GM19324 (cell line): ENCODE results near the gene DEFB112.
A peak's percentile ranks its signal among the peaks of the same experiment; 100 is the strongest.

Source experiments
- ATAC-seq: cut with Tn5 transposase; IDR thresholded peaks from one replicate; pipeline ENCODE4 v1.9.1; 2021; ENCODE audit warnings: mild to moderate bottlenecking, moderate library complexity; ENCODE audit not compliant: unreplicated experiment, low FRiP score

The DEFB112 gene

GRCh38 chr6:50049829-50050228, at the start of gene DEFB112:
DEFB112 (minus strand) TSS chr6:50049929; CDS start chr6:50049869, 60 bp downstream.
- ATAC-seq = no peak

GRCh38 chr6:50098641-50098993, 48.9 kb upstream of the DEFB112 start:
- ATAC-seq = no peak

GRCh38 chr6:50097966-50098640, 48.4 kb upstream of the DEFB112 start:
- ATAC-seq = no peak

GRCh38 chr6:50096296-50096695, 46.6 kb upstream of the DEFB112 start:
- ATAC-seq = no peak

GRCh38 chr6:50093938-50094272, 44.2 kb upstream of the DEFB112 start:
- no peak for ATAC-seq

- no peak for ATAC-seq
These were observed 43.6 kb upstream of the DEFB112 start for GRCh38 chr6:50093116-50093937.

GRCh38 chr6:50091641-50092040, 41.9 kb upstream of the DEFB112 start:
- no peak for ATAC-seq

- ATAC-seq = no peak
These were observed 40.2 kb upstream of the DEFB112 start for GRCh38 chr6:50089911-50090310.

- no peak for ATAC-seq
These were observed 37.7 kb upstream of the DEFB112 start for GRCh38 chr6:50087231-50087954.

- ATAC-seq = no peak
These were observed 27.7 kb upstream of the DEFB112 start for GRCh38 chr6:50077385-50077784.

GRCh38 chr6:50076431-50076830, 26.7 kb upstream of the DEFB112 start:
- no peak for ATAC-seq

- ATAC-seq = no peak
These were observed 22.2 kb upstream of the DEFB112 start for GRCh38 chr6:50071921-50072320.

- ATAC-seq = no peak
These were observed 20.4 kb upstream of the DEFB112 start for GRCh38 chr6:50070101-50070500.

- ATAC-seq = no peak
These were observed 12.3 kb upstream of the DEFB112 start for GRCh38 chr6:50062051-50062450.

- ATAC-seq = no peak
These were observed 6.5 kb upstream of the DEFB112 start for GRCh38 chr6:50056242-50056641.

GRCh38 chr6:50047026-50047425, 2.7 kb downstream of the DEFB112 start:
- no peak for ATAC-seq

GRCh38 chr6:50030777-50031562, 18.8 kb downstream of the DEFB112 start:
- ATAC-seq = peak; percentile 78

GRCh38 chr6:50030350-50030749, 19.4 kb downstream of the DEFB112 start:
- no peak for ATAC-seq

- no peak for ATAC-seq
These were observed 24.5 kb downstream of the DEFB112 start for GRCh38 chr6:50025258-50025657.

- no peak for ATAC-seq
These were observed 27.8 kb downstream of the DEFB112 start, which contains the start of gene DEFB110 for GRCh38 chr6:50021894-50022293. DEFB110 (minus strand) TSS chr6:50021994; CDS start chr6:50021935, 59 bp downstream.

GRCh38 chr6:50007819-50008218, 41.9 kb downstream of the DEFB112 start:
- no peak for ATAC-seq
